Activated CD8-positive, alpha-beta memory T cell treated with anti-CD3 and anti-CD28 coated beads for 4 hours (primary cell): Measurements from ENCODE around the gene VANGL1.

Source experiments
- DNase-seq, 2 donors: peaks; one replicate each; pipeline ENCODE4 v3.0.0-alpha.2; 2020; ENCODE audit warnings: low read depth in 2 of 2

VANGL1 gene

GRCh38 chr1:115644109-115644508 lies 2.3 kb downstream of the VANGL1 start:
- no peak for DNase-seq

- DNase-seq: no peak
Observed at GRCh38 chr1:115647047-115647446, 5.3 kb downstream of the VANGL1 start.

- no peak for DNase-seq
Observed at GRCh38 chr1:115647507-115647906, 5.7 kb downstream of the VANGL1 start.

- no peak for DNase-seq
Observed at GRCh38 chr1:115647919-115648650, 6.3 kb downstream of the VANGL1 start.

- no peak for DNase-seq
Observed at GRCh38 chr1:115648717-115649691, 7.2 kb downstream of the VANGL1 start.

GRCh38 chr1:115649964-115650363 lies 8.2 kb downstream of the VANGL1 start:
- DNase-seq: no peak

GRCh38 chr1:115650961-115651360 lies 9.2 kb downstream of the VANGL1 start:
- no peak for DNase-seq

GRCh38 chr1:115651391-115651790 lies 9.6 kb downstream of the VANGL1 start:
- no peak for DNase-seq

- DNase-seq: no peak
Observed at GRCh38 chr1:115652236-115652788, 10.5 kb downstream of the VANGL1 start.

GRCh38 chr1:115654125-115654524 lies 12.4 kb downstream of the VANGL1 start:
- no peak for DNase-seq

GRCh38 chr1:115654663-115655305 lies 13.0 kb downstream of the VANGL1 start:
- no peak for DNase-seq

- DNase-seq: no peak
Observed at GRCh38 chr1:115655306-115655663, 13.5 kb downstream of the VANGL1 start.

GRCh38 chr1:115655916-115656315 lies 14.1 kb downstream of the VANGL1 start:
- no peak for DNase-seq

- no peak for DNase-seq
Observed at GRCh38 chr1:115656461-115657077, 14.8 kb downstream of the VANGL1 start.

- DNase-seq: no peak
Observed at GRCh38 chr1:115658646-115659045, 16.9 kb downstream of the VANGL1 start.

GRCh38 chr1:115660151-115660550 lies 18.4 kb downstream of the VANGL1 start:
- DNase-seq: no peak

GRCh38 chr1:115661157-115661556 lies 19.4 kb downstream of the VANGL1 start:
- no peak for DNase-seq

GRCh38 chr1:115665319-115666096 lies 23.7 kb downstream of the VANGL1 start:
- no peak for DNase-seq

GRCh38 chr1:115666206-115666605 lies 24.4 kb downstream of the VANGL1 start:
- DNase-seq: no peak

- DNase-seq: no peak
Observed at GRCh38 chr1:115666702-115667101, 24.9 kb downstream of the VANGL1 start.

GRCh38 chr1:115668579-115668978 lies 26.8 kb downstream of the VANGL1 start:
- DNase-seq: no peak
